NCI-H2196 (cell line): ENCODE data around the gene HLX.

Source experiments
- DNase-seq: peaks from one replicate; lab custom pipeline; 2025; ENCODE audit not compliant: unreplicated experiment; lab: John Stamatoyannopoulos, UW

Gene HLX

GRCh38 chr1:220894025-220894923, 15.0 kb downstream of the HLX start:
- no peak for DNase-seq

- DNase-seq = no peak
These were observed 15.6 kb downstream of the HLX start for GRCh38 chr1:220894924-220895256.

GRCh38 chr1:220895412-220895946, 16.2 kb downstream of the HLX start:
- DNase-seq = no peak

GRCh38 chr1:220896092-220896491, 16.8 kb downstream of the HLX start:
- no peak for DNase-seq

- no peak for DNase-seq
These were observed 21.6 kb downstream of the HLX start for GRCh38 chr1:220900842-220901241.

- DNase-seq = no peak
These were observed 22.6 kb downstream of the HLX start for GRCh38 chr1:220901881-220902280.

GRCh38 chr1:220902916-220903315, 23.7 kb downstream of the HLX start:
- DNase-seq = no peak

GRCh38 chr1:220904876-220905275, 25.6 kb downstream of the HLX start:
- DNase-seq = no peak

- no peak for DNase-seq
These were observed 26.7 kb downstream of the HLX start for GRCh38 chr1:220905650-220906560.

- DNase-seq = no peak
These were observed 27.5 kb downstream of the HLX start for GRCh38 chr1:220906561-220907334.

- DNase-seq = no peak
These were observed 29.5 kb downstream of the HLX start for GRCh38 chr1:220908757-220909156.

- no peak for DNase-seq
These were observed 30.8 kb downstream of the HLX start for GRCh38 chr1:220910021-220910420.

- DNase-seq = no peak
These were observed 35.3 kb downstream of the HLX start for GRCh38 chr1:220914283-220915116.

- DNase-seq = no peak
These were observed 35.8 kb downstream of the HLX start for GRCh38 chr1:220915117-220915440.

GRCh38 chr1:220915954-220916353, 36.7 kb downstream of the HLX start:
- no peak for DNase-seq

GRCh38 chr1:220917101-220917500, 37.9 kb downstream of the HLX start:
- DNase-seq = no peak

GRCh38 chr1:220917535-220918209, 38.4 kb downstream of the HLX start:
- DNase-seq = no peak

- no peak for DNase-seq
These were observed 39.2 kb downstream of the HLX start for GRCh38 chr1:220918285-220918951.

GRCh38 chr1:220920967-220921366, 41.7 kb downstream of the HLX start:
- no peak for DNase-seq
